SK-N-SH (cell line): Measurements from ENCODE around the gene S100A4.
A peak's percentile ranks its signal among the peaks of the same experiment; 100 is the strongest.

Experiments
- EZH2phosphoT487 ChIP-seq: fragments of 200-600 bp; sonication (generic); IDR thresholded peaks from 2 replicates; pipeline ENCODE4 v1.6.1; 2017; ENCODE audit warnings: low read depth, mixed run types, mild to moderate bottlenecking, antibody characterized with exemption, moderate library complexity, borderline replicate concordance
- GATA2 ChIP-seq: sonication (generic); formaldehyde crosslinking; IDR thresholded peaks from 2 replicates; pipeline ENCODE4 v1.5.0; 2020; ENCODE audit warnings: mild to moderate bottlenecking, missing genetic modification reagents
- NFIC ChIP-seq: IDR thresholded peaks from 2 replicates; pipeline ENCODE4 v1.4.0; 2012; ENCODE audit warnings: borderline replicate concordance
- RCOR1 ChIP-seq: fragments of 150-350 bp; IDR thresholded peaks from 2 replicates; pipeline ENCODE4 v1.6.1; 2017; ENCODE audit warnings: antibody characterized with exemption, low read length
- TF ChIP-seq, protein P1 (sequence below): fragments of 200-600 bp; sonication (generic); IDR thresholded peaks from 2 replicates; pipeline ENCODE4 v1.6.1; 2017; ENCODE audit warnings: antibody characterized with exemption, mild to moderate bottlenecking, moderate library complexity

DNA sequence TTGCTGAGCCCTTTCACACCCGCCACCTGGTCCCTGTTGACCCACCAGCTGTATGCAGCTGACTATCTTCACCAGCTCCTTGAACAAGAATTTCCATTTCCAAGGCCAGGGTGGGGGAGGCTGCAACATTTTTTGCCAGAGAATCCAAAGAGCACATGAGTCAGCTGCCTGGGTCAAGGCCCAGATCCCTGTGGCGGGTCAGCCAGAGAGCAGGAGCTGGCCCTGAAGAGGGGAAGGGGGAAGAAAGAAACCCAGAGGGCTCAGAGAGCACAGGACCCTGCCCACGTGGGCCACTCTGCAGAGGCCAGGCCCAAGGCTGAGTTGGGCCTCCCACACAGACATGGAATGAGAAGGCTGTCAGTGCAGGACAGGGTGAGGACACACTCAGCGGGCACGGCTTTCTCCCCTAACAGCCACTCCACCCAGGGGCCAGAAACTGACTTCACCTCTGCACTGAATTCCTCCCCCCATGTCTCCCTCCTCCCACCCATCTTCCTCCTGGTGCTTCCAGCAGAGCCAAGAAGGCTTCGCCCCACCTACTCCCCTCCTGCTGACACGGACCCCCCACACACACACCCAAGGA lies 38.7 kb downstream of the S100A4 start:
- TF ChIP-seq, protein P1, sequence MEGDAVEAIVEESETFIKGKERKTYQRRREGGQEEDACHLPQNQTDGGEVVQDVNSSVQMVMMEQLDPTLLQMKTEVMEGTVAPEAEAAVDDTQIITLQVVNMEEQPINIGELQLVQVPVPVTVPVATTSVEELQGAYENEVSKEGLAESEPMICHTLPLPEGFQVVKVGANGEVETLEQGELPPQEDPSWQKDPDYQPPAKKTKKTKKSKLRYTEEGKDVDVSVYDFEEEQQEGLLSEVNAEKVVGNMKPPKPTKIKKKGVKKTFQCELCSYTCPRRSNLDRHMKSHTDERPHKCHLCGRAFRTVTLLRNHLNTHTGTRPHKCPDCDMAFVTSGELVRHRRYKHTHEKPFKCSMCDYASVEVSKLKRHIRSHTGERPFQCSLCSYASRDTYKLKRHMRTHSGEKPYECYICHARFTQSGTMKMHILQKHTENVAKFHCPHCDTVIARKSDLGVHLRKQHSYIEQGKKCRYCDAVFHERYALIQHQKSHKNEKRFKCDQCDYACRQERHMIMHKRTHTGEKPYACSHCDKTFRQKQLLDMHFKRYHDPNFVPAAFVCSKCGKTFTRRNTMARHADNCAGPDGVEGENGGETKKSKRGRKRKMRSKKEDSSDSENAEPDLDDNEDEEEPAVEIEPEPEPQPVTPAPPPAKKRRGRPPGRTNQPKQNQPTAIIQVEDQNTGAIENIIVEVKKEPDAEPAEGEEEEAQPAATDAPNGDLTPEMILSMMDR = no peak
- no peak for TF ChIP-seq EZH2phosphoT487
- TF ChIP-seq NFIC = peak; percentile 96
- no peak for TF ChIP-seq RCOR1
- no peak for TF ChIP-seq GATA2
